SK-N-SH (cell line): ENCODE measurements around the gene EFCC1. TPM values are rescaled to one million over a fixed set of nuclear protein-coding genes. Genes with fewer than 3 reads are reported as not detected.
"Not testable (repeated sequence)": the region's sequence is repeated elsewhere in the genome, so short reads cannot be mapped to it uniquely, and the experiment has no call there.

Experiments
- CTCF ChIA-PET: fragments of 300-600, 350-600 bp; formaldehyde crosslinking; extraction: SDS; loops from one replicate; lab custom pipeline; 2021; lab: Yijun Ruan, JAX
- POLR2A ChIA-PET: fragments of 350-600 bp; sonication (Branson Sonifier 250); formaldehyde crosslinking; extraction: SDS; loops from one replicate; lab custom pipeline; 2020; ENCODE audit warnings: antibody characterized with exemption, inconsistent platforms; lab: Yijun Ruan, JAX
- DNase-seq: peaks from one replicate; pipeline ENCODE4 v3.0.0; 2012
- H2AFZ ChIP-seq: fragments of 200-600 bp; sonication (generic); 2 replicates; pipeline ENCODE4 v1.8.1; 2016; ENCODE audit warnings: antibody characterized with exemption, mild to moderate bottlenecking, low read depth
- H3F3A ChIP-seq: fragments of 200-600 bp; sonication (generic); replicated peaks from 2 replicates; pipeline ENCODE3; 2016; ENCODE audit warnings: antibody characterized with exemption, mild to moderate bottlenecking; ENCODE audit not compliant: insufficient read depth
- H3K27ac ChIP-seq, 2 experiments: fragments of 200-500 bp in 1 of 2; fragments of 200-600 bp in 1 of 2; sonication (Bioruptor generic) in 1 of 2; sonication (generic), shearing (Covaris generic) in 1 of 2; 2 replicates each; pipeline versions ENCODE4 v1.5.1 to v1.6.1; 2014 to 2016; ENCODE audit warnings: low read depth in 2 of 2, inconsistent platforms in 1 of 2, low read length in 1 of 2, mild to moderate bottlenecking in 1 of 2, mixed read lengths in 1 of 2
- H3K27me3 ChIP-seq: fragments of 200-600 bp; sonication (generic), shearing (Covaris generic); 2 replicates; pipeline ENCODE4 v1.6.1; 2016; ENCODE audit warnings: mixed run types; ENCODE audit not compliant: insufficient read depth
- H3K36me3 ChIP-seq, 2 experiments: fragments of 200-500 bp in 1 of 2; fragments of 200-600 bp in 1 of 2; sonication (Bioruptor generic) in 1 of 2; sonication (generic) in 1 of 2; replicated peaks in 1 of 2; 2 replicates each; pipeline versions ENCODE3 to v1.5.1; 2014 to 2016; ENCODE audit warnings: low read length in 1 of 2, mild to moderate bottlenecking in 1 of 2; ENCODE audit not compliant: insufficient read depth in 2 of 2, control insufficient read depth in 1 of 2
- H3K4me1 ChIP-seq, 2 experiments: fragments of 200-500 bp in 1 of 2; fragments of 200-600 bp in 1 of 2; sonication (Bioruptor generic) in 1 of 2; sonication (generic), shearing (Covaris generic) in 1 of 2; 2 replicates each; pipeline versions ENCODE4 v1.5.1 to v1.6.1; 2014 to 2016; ENCODE audit warnings: low read depth in 1 of 2, low read length in 1 of 2, mixed run types in 1 of 2; ENCODE audit not compliant: insufficient read depth in 2 of 2, control insufficient read depth in 1 of 2
- H3K4me2 ChIP-seq: fragments of 200-600 bp; sonication (generic), shearing (Covaris generic); 2 replicates; pipeline ENCODE4 v1.6.1; 2017; ENCODE audit warnings: mixed run types
- H3K4me3 ChIP-seq, 2 experiments: fragments of 200-500 bp in 1 of 2; fragments of 200-600 bp in 1 of 2; sonication (Bioruptor generic) in 1 of 2; sonication (generic), shearing (Covaris generic) in 1 of 2; 2 replicates each; pipeline versions ENCODE4 v1.5.1 to v1.8.1; 2014 to 2016; ENCODE audit warnings: low read depth in 2 of 2, inconsistent platforms in 1 of 2, low read length in 1 of 2, mild to moderate bottlenecking in 1 of 2, mixed read lengths in 1 of 2, moderate library complexity in 1 of 2
- H3K79me2 ChIP-seq: fragments of 200-600 bp; sonication (generic); 2 replicates; pipeline ENCODE4 v1.8.1; 2017; ENCODE audit warnings: mild to moderate bottlenecking; ENCODE audit not compliant: insufficient read depth
- H3K9ac ChIP-seq: fragments of 200-600 bp; sonication (generic); 2 replicates; pipeline ENCODE4 v1.6.1; 2017; ENCODE audit warnings: mixed run types
- H3K9me2 ChIP-seq: fragments of 200-600 bp; sonication (generic); 2 replicates; pipeline ENCODE4 v1.6.1; 2017; ENCODE audit warnings: mixed run types
- H3K9me3 ChIP-seq: fragments of 200-600 bp; sonication (generic); 2 replicates; pipeline ENCODE4 v1.6.1; 2017; ENCODE audit warnings: mixed run types, mild to moderate bottlenecking, moderate library complexity
- H4K20me1 ChIP-seq: fragments of 200-600 bp; sonication (generic); 2 replicates; pipeline ENCODE4 v1.6.1; 2017; ENCODE audit warnings: mild to moderate bottlenecking, mixed run types; ENCODE audit not compliant: insufficient read depth
- CHD2 ChIP-seq: fragments of 150-350 bp; IDR thresholded peaks from 2 replicates; pipeline ENCODE4 v1.6.1; 2018; ENCODE audit warnings: low read length; ENCODE audit not compliant: partially characterized antibody
- CTCF ChIP-seq: fragments of 200-600 bp; sonication (generic); IDR thresholded peaks from 2 replicates; pipeline ENCODE4 v1.6.1; 2017; ENCODE audit warnings: antibody characterized with exemption, mild to moderate bottlenecking, moderate library complexity
- ELF1 ChIP-seq: IDR thresholded peaks from 2 replicates; pipeline ENCODE4 v1.4.0; 2012
- GABPA ChIP-seq: IDR thresholded peaks from 2 replicates; pipeline ENCODE4 v1.4.0; 2012; ENCODE audit warnings: low read depth, mild to moderate bottlenecking
- JUND ChIP-seq: IDR thresholded peaks from 2 replicates; pipeline ENCODE4 v1.4.0; 2012
- MEF2A ChIP-seq: IDR thresholded peaks from 2 replicates; pipeline ENCODE4 v1.4.0; 2012; ENCODE audit warnings: low read depth, borderline replicate concordance
- NFIC ChIP-seq: IDR thresholded peaks from 2 replicates; pipeline ENCODE4 v1.4.0; 2012; ENCODE audit warnings: borderline replicate concordance
- RAD21 ChIP-seq: IDR thresholded peaks from 2 replicates; pipeline ENCODE4 v1.6.1; 2012; ENCODE audit warnings: mild to moderate bottlenecking, low read length
- RFX5 ChIP-seq: IDR thresholded peaks from 2 replicates; pipeline ENCODE4 v1.6.1; 2012; ENCODE audit warnings: mild to moderate bottlenecking, improper control_type of control experiment, low read length
- RXRA ChIP-seq: IDR thresholded peaks from 2 replicates; pipeline ENCODE4 v1.4.0; 2012; ENCODE audit warnings: low read depth, mild to moderate bottlenecking, borderline replicate concordance
- TAF1 ChIP-seq: IDR thresholded peaks from 2 replicates; pipeline ENCODE4 v1.6.1; 2012; ENCODE audit warnings: low read depth, mild to moderate bottlenecking, low read length, moderate library complexity, borderline replicate concordance
- TEAD4 ChIP-seq: IDR thresholded peaks from 2 replicates; pipeline ENCODE4 v1.4.0; 2012; ENCODE audit warnings: mild to moderate bottlenecking, borderline replicate concordance; ENCODE audit not compliant: insufficient read depth
- USF2 ChIP-seq: fragments of 150-350 bp; IDR thresholded peaks from 2 replicates; pipeline ENCODE4 v1.6.1; 2017; ENCODE audit warnings: antibody characterized with exemption, low read length, low read depth, borderline replicate concordance
- WGBS: methylation state at CpG from one replicate; pipeline ENCODE4 v1.1.6; 2017; ENCODE audit warnings: low lambda C conversion rate; 5-methylcytosine and 5-hydroxymethylcytosine counted together
- polyA plus RNA-seq, 3 experiments: library from polyadenylated mRNA; depleted of rRNA; stranded (reverse); fragments of >200 nt; gene quantifications; 2 replicates each; pipeline ENCODE4 v1.2.3, GENCODE V29; 2012
- TF ChIP-seq, protein P1 (sequence below): IDR thresholded peaks from 2 replicates; pipeline ENCODE4 v1.6.1; 2012; ENCODE audit warnings: mild to moderate bottlenecking, low read depth, low read length, moderate library complexity

The EFCC1 gene
- polyA plus RNA-seq, 1 of the 3 experiments (the other 2 are of a cell fraction): not detected

DNA sequence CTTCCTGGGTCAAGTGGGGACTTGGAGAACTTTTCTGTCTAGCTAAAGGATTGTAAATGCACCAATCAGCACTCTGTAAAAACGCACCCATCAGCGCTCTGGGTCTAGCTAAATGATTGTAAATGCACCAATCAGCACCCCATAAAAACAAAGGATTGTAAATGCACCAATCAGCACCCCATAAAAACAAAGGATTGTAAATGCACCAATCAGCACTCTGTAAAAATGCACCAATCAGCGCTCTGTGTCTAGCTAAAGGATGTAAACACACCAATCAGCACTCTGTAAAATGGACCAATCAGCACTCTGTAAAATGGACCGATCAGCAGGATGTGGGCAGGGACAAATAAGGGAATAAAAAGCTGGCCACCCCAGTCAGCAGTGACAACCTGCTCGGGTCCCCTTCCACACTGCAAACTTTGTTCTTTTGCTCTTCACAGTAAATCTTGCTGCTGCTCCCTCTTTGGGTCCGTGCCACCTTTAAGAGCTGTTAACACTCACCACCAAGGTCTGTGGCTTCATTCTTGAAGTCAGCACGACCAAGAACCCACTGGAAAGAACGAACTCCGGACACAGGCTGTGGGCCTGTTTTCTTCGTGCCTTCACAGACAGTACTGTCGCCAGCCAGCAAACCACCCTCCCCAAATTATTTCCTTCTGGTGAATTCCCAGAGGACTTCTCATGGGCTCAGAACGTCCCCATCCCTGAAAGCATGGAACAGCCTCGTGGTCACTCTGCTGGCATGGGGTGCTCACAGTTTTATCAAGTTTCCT lies 68.4 kb downstream of the EFCC1 start:
- H3K4me2 ChIP-seq, H3K9me3 ChIP-seq, H3K9me2 ChIP-seq, H2AFZ ChIP-seq, H3K79me2 ChIP-seq, H4K20me1 ChIP-seq, H3K4me1 ChIP-seq, H3K36me3 ChIP-seq, H3F3A ChIP-seq, H3K27me3 ChIP-seq, H3K9ac ChIP-seq, H3K4me3 ChIP-seq, DNase-seq, POLR2A ChIA-PET, H3K27ac ChIP-seq: not testable (repeated sequence)
- CTCF ChIA-PET: interaction anchor here (1.1 to 4.2 kb wide), 3 partner anchors 16 to 99 kb away, joined by 10 to 23 read pairs (median 10); no protein-coding TSS in a partner anchor
- 73% methylated on average over 13 of the region's 13 CpGs for WGBS

GRCh38 chr3:129070086-129070885 lies 69.2 kb downstream of the EFCC1 start:
- Histone ChIP-seq H3K27me3 (no peaks in the 10 kb centered on the region; the same call in 1 of the 2 replicates), H3K9ac (no peak overlapping the region), H4K20me1 (no peaks in the 10 kb centered on the region)
- TF ChIP-seq RAD21 (no peak), MEF2A (no peak), RXRA (no peak), TEAD4 (no peak), CHD2 (no peak), NFIC (no peak), RFX5 (no peak), USF2 (no peak), GABPA (no peak), CTCF (no peak), JUND (no peak), TAF1 (no peak), ELF1 (no peak)
- TF ChIP-seq, protein P1, sequence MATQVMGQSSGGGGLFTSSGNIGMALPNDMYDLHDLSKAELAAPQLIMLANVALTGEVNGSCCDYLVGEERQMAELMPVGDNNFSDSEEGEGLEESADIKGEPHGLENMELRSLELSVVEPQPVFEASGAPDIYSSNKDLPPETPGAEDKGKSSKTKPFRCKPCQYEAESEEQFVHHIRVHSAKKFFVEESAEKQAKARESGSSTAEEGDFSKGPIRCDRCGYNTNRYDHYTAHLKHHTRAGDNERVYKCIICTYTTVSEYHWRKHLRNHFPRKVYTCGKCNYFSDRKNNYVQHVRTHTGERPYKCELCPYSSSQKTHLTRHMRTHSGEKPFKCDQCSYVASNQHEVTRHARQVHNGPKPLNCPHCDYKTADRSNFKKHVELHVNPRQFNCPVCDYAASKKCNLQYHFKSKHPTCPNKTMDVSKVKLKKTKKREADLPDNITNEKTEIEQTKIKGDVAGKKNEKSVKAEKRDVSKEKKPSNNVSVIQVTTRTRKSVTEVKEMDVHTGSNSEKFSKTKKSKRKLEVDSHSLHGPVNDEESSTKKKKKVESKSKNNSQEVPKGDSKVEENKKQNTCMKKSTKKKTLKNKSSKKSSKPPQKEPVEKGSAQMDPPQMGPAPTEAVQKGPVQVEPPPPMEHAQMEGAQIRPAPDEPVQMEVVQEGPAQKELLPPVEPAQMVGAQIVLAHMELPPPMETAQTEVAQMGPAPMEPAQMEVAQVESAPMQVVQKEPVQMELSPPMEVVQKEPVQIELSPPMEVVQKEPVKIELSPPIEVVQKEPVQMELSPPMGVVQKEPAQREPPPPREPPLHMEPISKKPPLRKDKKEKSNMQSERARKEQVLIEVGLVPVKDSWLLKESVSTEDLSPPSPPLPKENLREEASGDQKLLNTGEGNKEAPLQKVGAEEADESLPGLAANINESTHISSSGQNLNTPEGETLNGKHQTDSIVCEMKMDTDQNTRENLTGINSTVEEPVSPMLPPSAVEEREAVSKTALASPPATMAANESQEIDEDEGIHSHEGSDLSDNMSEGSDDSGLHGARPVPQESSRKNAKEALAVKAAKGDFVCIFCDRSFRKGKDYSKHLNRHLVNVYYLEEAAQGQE: no peak
- TF ChIP-seq, all 33 proteins: peak for 0
- Histone ChIP-seq H3F3A (no peaks in the 10 kb centered on the region), H3K36me3 (no peaks in the 10 kb centered on the region), H3K9me2 (no peaks in the 10 kb centered on the region), H3K4me2 (no peak overlapping the region), H3K27ac (no peak overlapping the region), H3K4me1 (no peaks in the 10 kb centered on the region; a peak in 1 of 4 replicates), H3K9me3 (no peaks in the 10 kb centered on the region), H3K4me3 (no peak overlapping the region), H3K79me2 (no peaks in the 10 kb centered on the region), H2AFZ (no peak overlapping the region)
- no peak for DNase-seq
- WGBS: 62% methylated on average over 8 of the region's 8 CpGs
- ChIA-PET CTCF (interaction anchor here (1.6 to 4.2 kb wide), 3 partner anchors 16 to 100 kb away, joined by 4 to 23 read pairs (median 10); no protein-coding TSS in a partner anchor), POLR2A (no interaction called here)
